Measurements from ENCODE around the gene OTOF.

- TF ChIP-seq POLR2A (IDR thresholded peaks at IDR 0.05; ENCODE audit: low read length) (no peak), GATA1 (IDR thresholded peaks at IDR 0.05; ENCODE audit: low read depth, low read length) (no peak)
These were observed 42.8 kb downstream of the OTOF start for GRCh38 chr2:26435106-26435505.
